Stimulated activated CD8-positive, alpha-beta memory T cell treated with anti-CD3 and anti-CD28 coated beads, Interleukin-7, amount 100 ng/mL, for 24 hours (primary cell): Measurements from ENCODE around the gene PDZD2.

Experiments
- DNase-seq: peaks from one replicate; pipeline ENCODE4 v3.0.0-alpha.2; 2020; ENCODE audit warnings: low read depth

Gene PDZD2

DNA sequence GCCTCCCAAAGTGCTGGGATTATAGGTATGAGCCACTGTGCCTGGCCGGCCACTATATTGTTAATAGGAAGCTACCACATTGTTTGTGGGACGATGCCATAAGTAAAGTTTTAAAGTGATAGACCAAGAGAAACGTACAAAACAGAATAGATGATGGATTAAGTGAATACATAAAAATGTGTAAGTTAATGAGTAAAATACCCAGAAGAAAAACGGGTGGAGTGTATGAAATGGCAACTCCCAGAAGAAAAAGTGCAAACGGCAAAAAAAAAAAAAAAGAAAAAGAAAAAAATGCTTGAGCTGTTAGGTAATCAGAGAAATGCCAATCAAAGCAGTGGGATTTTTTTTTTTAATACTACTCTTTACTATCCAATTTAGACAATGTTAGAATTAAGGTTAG is 246.0 kb downstream of the PDZD2 start:
- no peak for DNase-seq

DNA sequence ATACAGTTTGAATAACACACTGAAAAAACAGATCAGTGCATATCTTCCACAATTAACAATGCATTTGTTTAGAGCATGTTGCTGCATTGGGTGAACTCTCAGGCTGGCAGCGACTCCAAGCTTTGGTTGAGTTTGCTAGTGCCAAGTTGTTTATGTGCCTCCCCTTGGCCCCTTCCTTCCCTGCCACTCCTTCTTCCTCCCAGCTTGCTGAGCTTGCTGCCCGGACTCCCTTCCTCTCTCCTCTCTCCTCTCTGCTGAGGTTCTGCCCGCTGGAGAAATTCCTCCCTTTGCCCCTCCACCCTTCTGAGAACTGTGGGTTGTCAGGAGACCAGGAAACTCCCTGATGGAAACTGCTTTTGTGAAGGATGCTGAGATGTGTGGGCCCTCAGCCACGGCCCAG is 247.3 kb downstream of the PDZD2 start:
- DNase-seq = no peak

DNA sequence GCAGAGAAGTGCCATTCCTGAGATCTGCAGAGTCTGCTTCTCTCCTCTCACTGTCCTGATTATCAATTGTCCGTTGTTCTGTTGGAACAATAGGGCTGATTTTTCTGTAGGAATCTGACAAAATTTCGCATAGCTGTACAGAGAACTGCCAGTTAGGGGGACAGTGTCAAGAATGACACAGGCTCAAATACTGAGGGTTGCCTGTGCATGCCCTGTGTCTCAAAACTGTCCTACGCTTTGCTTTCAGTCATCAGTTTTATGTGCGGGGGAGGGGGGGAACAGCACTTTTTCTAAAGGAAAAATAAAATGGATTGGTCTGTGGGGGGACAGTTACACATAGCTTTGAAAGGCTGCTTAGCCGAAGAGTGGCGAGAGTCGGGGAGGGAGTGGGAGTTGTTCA is 248.6 kb downstream of the PDZD2 start:
- no peak for DNase-seq

DNA sequence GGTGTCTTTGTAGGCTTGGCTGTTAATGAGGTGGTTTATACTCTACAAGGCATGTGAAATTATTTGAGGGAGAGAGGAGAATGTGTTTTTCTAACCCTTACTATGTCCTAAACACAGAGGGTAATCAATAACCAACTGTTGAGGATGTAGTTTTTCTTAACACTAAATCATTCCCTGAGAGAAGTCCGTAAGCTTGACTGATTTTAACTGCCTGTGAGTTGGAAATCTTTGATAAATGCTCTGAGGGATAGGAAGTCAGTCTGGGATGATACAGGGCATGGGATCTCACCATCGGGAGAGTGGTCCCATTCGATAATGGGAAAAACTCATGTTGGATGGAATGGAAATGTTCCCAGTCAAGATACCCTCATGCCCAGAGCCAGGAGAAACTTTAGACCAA is 249.6 kb downstream of the PDZD2 start:
- DNase-seq = no peak

DNA sequence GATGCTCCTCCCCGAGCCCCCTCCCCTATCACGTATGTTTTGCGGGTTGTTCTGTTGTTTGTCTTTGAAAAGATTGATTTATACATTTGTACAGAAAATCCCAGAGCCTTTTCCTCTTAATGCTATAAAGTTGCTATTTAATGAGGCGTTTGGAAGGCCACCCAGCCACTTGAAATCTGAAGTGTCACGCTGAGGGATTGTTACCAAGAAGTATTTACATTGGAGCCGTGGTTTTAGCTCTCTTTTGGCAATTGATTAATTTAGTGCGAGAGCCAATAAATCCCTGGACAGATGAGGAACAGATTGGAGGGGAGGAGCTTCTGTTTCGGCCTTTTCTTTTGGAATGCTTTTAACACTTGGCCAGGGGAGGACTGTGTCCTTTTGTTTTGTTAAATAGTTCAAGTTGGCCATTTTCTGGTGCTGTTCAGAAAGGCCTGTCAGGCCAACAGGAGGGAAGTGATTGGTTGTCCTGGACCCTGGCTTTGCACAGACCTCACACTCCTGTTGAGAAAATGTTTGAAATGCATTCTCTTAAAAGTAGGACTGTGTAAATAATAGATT is 250.2 kb downstream of the PDZD2 start:
- DNase-seq = no peak

DNA sequence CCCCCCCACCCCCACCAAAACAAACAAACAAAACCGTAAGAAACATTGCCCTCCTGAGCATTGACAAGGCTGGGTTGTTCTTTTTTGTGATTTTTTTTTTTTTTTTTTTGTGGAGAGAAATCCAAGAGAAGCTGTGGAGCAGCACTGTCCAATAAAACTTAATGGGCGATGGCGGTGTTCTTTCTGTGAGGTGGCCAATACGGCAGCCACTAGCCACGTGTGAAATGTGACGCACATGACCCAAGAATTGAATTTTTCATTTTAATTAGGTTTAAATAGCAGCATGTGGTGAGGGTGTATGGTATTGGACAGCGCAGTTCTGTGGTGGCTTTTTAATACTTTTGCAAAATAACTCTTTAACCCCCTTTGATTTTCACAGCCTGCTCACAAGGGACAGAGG is 251.1 kb downstream of the PDZD2 start:
- DNase-seq = no peak

DNA sequence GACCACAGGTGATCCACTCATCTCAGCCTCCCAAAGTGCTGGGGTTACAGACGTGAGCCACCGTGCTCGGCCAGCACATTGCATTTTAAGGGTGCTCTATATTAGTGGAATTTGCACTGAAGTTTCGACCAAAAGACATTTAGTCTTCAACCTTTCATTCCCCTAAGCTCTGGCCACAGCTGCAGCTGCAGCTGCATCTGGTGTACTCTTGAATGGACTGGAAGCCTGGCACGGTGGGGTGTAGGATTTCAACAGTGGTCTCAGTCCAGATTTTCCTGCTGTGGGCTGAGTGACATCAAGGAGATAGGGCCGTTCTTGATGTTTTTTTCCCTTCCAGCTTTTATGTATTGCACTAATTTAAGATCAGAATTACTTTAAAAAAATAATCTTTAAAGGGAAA is 255.2 kb downstream of the PDZD2 start:
- DNase-seq = no peak

DNA sequence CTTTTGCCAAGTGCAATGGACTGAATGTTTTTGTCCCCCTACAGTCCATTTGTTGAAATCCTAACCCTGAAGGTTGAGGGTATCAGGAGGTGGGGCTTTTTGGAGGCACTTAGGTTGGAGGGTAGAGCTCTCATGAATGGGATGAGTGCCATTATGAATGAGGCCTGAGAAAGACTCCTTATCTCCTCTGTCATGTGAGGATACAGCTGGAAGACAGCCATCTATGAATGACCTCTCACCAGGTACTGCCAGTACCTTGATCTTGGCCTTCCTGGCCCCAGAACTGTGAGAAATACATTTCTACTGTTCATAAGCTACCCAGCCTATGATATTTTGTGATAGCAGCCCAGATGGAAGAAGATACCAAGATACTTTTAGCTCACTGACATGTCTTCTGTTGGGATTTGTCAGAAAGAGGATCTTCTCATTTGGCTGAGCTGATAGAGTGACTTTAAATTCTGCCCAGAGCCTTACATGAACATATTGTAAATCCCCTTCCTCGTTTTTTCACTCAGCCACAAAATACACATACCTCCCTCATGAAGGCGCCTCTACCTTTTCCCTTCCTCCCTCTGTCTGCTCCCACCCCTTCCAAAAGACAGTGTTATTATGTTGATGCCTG is 256.4 kb downstream of the PDZD2 start:
- no peak for DNase-seq

DNA sequence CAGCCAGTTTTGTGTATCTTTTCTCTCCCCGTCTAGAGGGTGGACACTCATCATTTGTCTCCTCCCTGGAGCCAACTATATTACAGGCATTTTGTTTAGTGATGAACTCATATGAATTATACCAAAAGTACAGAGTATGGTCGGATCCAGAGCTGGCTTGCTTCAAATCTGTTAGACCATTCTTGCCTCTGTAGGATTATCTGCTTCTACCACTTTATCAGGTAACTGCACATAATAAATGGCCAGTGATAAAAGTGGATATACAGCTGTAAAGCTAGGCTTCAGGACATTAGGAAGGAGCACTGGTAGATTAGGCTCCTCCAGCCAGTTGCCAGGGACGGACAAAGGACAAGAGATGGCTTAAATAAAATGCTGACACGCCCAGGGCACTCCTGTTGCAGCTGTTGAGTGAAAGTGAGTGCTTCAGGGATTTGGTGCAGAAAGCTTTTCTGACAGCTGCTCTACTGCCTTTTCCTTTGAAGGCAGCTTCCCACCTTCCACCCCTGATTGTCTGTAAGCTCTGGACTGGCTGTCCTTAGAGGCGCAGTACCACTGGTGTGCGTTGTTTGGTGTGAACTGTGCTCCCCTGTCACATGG is 259.2 kb downstream of the PDZD2 start:
- DNase-seq = no peak

DNA sequence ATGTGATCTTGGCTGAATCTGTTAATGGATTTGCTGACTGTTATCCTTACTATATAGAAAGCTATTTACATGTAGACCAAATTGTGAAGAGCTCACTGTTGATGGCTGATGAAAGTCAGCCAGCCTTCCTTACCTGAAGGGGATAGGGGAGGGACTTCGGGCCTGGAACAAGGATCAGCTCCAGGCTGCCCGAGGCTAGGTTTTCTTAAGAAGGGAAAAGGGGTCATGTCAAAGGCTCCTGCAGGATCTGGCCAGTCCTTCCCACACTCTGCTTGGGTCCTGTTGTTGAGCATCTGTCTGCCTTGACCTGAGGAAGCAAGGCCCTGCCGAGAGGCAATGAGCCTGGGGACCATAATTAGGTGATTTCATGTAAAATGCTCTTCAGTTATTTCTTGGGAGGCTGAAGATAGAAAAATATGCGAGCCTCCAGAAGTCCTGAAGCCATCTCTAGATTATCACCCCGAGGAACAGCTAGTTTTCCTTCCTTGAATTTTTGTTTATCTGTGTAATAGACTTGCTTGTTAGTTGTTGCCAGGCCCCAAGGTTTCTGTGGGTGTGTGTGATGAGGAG is 261.4 kb downstream of the PDZD2 start:
- no peak for DNase-seq

DNA sequence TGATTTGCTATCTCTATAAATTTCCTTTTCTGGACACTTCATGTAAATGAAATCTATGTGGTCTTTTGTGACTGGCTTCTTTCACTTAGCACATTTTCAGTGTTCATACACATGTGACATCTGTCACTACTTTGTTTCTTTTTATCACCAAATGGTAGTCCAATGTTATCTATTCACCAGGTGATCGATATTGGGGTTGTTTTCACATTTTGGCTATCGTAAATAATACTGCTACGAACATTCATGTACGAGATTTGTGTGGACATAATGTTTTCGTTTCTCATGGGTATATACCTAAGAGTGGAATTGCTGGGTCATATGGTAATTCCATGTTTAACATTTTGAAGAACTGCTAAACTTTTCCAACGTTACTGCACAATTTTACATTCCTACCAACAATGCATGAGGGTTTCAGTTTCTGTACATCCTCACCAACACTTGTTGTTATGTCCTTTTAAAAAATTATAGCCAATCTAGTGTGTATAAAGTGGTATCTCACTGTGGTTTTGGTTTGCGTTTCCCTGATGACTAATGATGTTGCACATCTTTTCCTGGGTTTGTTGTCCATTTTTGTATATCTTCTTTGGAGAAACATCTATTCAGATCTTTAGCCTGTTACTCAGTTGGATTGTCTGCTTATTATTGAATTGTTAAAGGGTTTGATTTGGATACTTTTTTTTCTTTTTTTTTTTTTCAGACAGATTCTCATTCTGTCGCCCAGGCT is 263.0 kb downstream of the PDZD2 start:
- DNase-seq = no peak

DNA sequence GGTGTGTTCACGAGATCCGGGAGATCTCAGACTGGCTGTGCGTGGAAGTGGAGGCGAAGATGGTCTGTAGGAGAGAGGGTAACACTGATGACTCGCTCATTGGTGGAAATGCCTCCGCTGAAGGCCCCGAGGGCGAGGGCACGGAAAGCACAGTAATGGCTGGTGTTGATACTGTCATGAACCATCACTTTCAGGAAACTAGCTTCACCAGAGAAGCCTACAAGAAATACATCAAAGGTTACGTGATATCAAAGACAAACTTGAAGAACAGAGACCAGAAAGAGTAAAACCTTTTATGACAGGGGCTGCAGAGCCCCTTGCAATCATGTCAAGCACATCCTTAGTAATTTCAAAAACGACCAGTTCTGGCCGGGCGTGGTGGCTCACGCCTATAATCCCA is 269.5 kb downstream of the PDZD2 start:
- DNase-seq = no peak

DNA sequence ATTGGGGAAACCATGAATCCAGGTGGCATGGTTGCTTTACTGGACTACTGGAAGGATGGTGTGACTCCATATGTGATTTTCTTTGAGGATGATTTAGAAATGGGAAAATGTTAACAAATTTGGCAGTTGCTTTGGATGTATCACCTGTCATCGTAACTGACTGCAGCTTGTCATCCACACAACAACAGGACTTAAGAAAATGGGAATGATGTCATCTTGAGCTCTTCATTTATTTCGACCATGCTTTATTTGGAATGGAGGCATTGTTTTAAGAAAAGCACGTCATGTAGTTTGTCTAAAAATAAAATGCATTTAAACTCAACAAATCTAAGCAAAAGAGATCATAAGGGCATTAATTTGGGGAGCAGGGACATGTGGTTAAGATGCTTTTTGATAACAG is 270.1 kb downstream of the PDZD2 start:
- no peak for DNase-seq

DNA sequence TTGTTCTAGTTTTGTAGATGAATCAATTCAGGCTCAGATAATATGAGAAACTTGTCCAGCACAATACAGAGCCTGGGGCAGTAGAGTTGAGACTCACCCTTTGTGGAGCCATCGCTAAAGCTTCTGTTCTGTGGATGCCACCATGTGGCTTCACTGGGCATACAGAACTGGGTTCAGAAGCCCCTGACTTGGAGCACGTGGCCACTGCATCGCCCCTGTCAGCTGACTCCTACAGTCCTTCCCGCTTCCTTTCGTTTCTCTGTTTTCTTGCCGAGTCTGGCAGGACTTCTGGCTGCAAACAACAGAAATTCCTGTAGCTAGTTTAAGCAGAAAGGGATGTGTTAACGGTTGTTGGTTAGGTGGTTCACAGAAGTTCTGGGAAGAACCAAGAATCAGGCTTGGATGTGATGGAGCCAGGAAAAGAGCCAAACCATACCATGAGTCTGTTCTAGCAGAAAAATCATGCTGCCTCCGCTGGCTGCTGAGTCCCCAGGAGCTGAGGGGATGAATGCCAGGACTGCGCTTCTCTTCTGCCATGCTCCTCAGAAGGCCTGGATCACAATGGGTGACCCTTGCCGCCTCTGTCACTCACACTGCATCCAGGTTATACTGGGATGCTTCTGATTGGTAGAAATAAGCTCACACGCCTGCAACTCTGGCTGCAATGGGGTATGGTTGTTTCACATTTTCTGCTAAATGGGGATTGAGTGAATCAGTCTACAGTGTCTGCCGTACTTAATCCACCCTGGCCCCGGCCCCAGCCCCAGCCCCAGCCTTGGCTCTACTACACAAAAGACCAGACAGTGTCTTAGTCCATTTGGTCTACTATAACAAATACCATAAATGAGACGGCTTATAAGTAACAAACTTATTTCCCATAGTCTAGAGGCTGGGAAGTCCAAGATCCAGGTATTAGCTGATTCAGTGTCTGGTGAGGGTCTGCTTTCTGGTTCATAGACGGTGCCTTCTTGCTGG is 272.6 kb downstream of the PDZD2 start:
- DNase-seq = no peak

DNA sequence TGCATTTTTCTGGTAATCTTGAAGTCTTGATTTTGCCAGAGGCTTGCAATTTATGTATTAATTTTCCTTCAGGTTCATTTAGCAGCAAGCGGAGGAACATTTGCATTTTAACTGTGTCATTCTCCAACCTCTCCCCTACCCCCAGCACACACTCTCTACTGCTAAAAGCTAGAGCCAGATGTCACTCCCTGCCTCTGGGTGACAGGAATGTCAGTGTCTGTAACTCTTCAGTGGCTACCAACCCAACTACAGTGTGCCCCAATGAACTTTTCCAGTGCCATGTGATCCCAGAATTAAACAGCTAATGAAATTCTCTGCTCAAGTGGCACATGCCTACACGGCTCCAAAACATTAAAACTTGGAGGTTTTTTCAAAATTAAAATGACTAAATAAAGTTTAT is 274.9 kb downstream of the PDZD2 start:
- no peak for DNase-seq

DNA sequence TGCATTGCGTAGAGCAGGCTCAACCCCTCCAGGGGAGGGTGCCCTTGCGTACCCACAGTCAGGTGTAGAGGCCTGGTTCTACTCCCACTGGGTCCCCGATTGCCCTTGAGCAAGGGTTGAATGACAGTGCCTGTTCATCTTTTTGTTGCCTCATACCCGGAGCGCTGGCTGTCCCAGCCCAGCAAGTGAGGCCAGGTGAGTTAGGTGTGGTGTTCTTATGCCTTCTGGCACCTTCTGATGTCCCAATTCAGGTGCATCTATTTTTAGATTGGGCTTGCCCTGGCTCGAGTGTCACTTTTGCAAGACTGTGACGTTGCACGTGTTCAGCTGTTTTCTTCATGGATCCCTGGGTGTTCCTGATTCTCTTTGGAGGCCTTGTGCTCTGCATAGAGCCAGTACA is 277.4 kb downstream of the PDZD2 start:
- DNase-seq = no peak

DNA sequence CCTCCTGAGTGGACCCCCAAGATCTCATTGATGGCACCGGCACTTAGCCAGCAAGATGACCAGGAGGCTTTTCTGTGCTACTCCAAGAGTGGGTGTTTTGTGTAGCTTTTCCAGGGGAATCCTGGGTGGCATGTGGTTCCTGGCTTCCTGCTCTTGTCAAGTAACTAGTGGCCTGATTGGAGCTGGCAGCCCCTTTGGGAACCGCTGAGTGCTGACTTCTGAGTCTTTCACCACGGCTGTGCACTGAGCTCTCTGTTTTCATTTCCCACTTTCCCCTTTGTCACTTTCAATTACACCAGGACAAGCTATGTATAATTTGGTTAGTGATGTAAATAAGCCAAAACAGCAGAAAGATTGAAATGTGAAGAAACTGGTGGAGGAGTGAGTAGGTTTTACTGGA is 279.8 kb downstream of the PDZD2 start:
- no peak for DNase-seq

DNA sequence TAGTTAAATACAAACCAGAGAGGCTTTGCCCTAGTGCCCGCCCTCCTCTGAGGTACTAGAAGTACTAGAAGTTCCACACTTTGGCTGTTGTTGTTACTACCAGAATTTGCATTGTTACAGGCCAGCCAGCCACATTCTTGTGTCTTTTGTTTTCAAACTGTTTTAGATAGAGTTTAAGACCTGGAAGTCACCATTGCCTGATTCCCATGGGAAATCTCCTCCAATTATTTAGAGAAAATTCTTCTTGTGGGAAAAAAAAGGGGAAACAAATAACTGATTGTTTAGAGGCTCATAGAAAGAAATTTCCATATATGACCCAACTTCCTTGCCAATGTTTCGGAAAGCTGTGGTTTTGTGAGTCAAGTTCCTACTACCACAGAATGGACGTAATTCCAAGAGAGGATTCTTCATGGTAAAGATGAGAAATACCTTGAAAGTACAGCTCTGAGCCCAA is 282.9 kb downstream of the PDZD2 start:
- no peak for DNase-seq

DNA sequence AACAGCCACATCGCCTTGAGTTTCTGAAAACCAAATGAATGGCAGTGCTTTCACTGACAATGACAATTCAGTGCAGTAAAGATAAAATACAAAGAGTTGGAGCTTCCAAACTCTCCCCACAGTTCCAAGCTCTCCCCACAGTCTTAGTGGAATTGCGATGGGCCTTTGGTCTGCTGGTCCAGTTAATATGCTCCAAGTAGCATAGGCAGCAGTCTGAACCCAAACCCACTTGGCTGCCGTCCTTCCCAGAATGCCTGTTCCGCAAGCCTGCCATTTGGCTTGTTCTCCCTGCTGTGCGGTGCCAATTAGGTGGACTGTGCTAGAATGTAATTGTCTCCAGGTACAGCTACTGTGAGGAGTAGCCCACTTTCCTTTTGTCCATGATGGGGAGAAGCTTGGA is 285.1 kb downstream of the PDZD2 start:
- DNase-seq = no peak

DNA sequence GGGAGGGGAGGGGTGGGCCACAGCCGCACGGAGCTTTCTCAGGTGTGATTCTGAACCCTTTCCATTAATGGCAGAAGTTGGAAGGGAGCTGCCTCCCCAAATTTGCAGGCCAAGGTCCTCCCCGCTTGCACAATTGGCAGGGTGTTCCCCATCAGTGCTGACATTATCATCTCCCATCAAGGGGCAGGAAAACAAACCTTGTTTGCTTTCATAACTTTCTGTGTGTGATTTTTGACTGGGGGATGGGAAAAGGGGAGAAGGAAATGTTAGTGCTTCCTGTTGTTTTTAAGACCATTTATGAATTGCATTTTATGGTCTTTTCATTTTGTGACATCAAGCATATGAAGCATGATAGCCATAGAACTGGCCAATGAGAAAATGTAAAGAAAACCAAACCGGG is 292.9 kb downstream of the PDZD2 start:
- DNase-seq = no peak

DNA sequence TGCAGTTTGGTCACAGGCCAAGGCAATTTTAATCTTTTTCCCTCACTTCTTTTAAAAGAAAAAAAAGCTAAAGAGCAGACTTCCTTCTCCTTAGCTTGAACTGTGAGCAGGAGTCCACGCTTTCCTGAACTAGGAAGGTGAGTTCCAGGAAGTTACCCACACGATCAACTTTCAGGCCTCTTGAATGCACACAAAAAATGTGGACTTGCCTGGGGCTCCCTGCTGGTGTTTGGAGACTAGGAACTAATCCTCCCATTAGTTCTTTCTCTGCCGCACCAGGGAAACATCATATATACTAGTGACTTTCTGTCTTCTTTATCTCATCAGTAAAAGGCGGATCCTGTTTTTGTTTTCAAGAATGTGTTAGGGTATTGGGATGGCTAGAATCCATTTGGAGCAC is 295.2 kb downstream of the PDZD2 start:
- no peak for DNase-seq
